ENCODE data around the gene IRAG1.
A peak's percentile ranks its signal among the peaks of the same experiment; 100 is the strongest.

Gene IRAG1

GRCh38 chr11:10693509-10694081, at the start of gene IRAG1:
Gene IRAG1 (minus strand): TSS chr11:10693755. CDS start chr11:10693602, 153 bp downstream.
- peak; percentile 55 for DNase-seq

GRCh38 chr11:10742460-10743208, 49.1 kb upstream of the IRAG1 start:
- no peak for DNase-seq

- DNase-seq = peak; percentile 96
These were observed 42.2 kb upstream of the IRAG1 start for GRCh38 chr11:10735481-10736475.

GRCh38 chr11:10731064-10731680, 37.6 kb upstream of the IRAG1 start:
- DNase-seq = no peak

GRCh38 chr11:10730151-10730550, 36.6 kb upstream of the IRAG1 start:
- no peak for DNase-seq

GRCh38 chr11:10728789-10729472, 35.4 kb upstream of the IRAG1 start:
- DNase-seq = peak; percentile 51

- no peak for DNase-seq
These were observed 34.6 kb upstream of the IRAG1 start for GRCh38 chr11:10728154-10728553.

GRCh38 chr11:10727146-10727851, 33.7 kb upstream of the IRAG1 start:
- DNase-seq = no peak

- DNase-seq = no peak
These were observed 32.3 kb upstream of the IRAG1 start for GRCh38 chr11:10725907-10726253.

- no peak for DNase-seq
These were observed 31.8 kb upstream of the IRAG1 start for GRCh38 chr11:10725114-10725906.

GRCh38 chr11:10722307-10722706, 28.8 kb upstream of the IRAG1 start:
- no peak for DNase-seq

GRCh38 chr11:10720881-10721376, 27.4 kb upstream of the IRAG1 start:
- DNase-seq = no peak

- DNase-seq = no peak
These were observed 26.1 kb upstream of the IRAG1 start for GRCh38 chr11:10719616-10720015.

GRCh38 chr11:10716543-10717259, 23.1 kb upstream of the IRAG1 start:
- no peak for DNase-seq

- DNase-seq = no peak
These were observed 22.6 kb upstream of the IRAG1 start for GRCh38 chr11:10716122-10716521.

GRCh38 chr11:10715571-10715970, 22.0 kb upstream of the IRAG1 start:
- DNase-seq = no peak

GRCh38 chr11:10709299-10710086, 15.9 kb upstream of the IRAG1 start:
- no peak for DNase-seq

GRCh38 chr11:10708131-10708530, 14.6 kb upstream of the IRAG1 start:
- no peak for DNase-seq

- DNase-seq = no peak
These were observed 8.4 kb upstream of the IRAG1 start for GRCh38 chr11:10701982-10702381.
